NB4 (cell line): ENCODE data around the gene RIOK2.

Source experiments
- DNase-seq: peaks from one replicate; pipeline ENCODE4 v3.0.0; 2010; ENCODE audit warnings: low read depth
- H3K4me3 ChIP-seq: one replicate; pipeline ENCODE4 v1.5.1; 2011; ENCODE audit warnings: mild to moderate bottlenecking, low read depth, low read length, moderate library complexity
- MAX ChIP-seq: IDR thresholded peaks from 2 replicates; pipeline ENCODE4 v1.6.1; 2011; ENCODE audit warnings: low read depth, low read length
- MYC ChIP-seq: IDR thresholded peaks from 2 replicates; pipeline ENCODE4 v1.6.1; 2011; ENCODE audit warnings: low read depth, low read length
- POLR2A ChIP-seq: IDR thresholded peaks from 2 replicates; pipeline ENCODE4 v1.6.1; 2011; ENCODE audit warnings: mild to moderate bottlenecking; ENCODE audit not compliant: insufficient read length; ENCODE audit errors: extremely low read depth
- TF ChIP-seq, protein P1 (sequence below): IDR thresholded peaks from one replicate; pipeline ENCODE4 v1.5.1; 2012; ENCODE audit warnings: low read depth, low read length

Gene RIOK2

DNA sequence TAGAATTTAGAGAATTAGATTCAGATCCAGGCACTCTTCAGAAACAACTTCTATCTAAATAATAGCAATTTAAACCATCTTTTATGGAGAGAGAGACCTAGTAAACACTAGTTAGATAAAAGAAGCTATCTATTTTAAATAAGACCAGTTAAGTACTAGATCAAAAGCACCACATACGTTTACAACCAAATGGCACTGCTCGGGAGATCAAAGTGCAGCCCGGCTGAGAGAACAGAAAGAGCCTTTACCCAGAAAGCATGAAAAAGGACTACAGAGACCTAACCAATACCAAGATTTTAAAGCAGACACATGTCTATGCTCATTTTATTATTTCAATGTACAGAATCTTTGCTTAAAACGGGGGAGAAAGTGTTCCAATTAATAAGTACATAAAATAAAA, 71.4 kb downstream of the RIOK2 start:
- TF ChIP-seq, protein P1, sequence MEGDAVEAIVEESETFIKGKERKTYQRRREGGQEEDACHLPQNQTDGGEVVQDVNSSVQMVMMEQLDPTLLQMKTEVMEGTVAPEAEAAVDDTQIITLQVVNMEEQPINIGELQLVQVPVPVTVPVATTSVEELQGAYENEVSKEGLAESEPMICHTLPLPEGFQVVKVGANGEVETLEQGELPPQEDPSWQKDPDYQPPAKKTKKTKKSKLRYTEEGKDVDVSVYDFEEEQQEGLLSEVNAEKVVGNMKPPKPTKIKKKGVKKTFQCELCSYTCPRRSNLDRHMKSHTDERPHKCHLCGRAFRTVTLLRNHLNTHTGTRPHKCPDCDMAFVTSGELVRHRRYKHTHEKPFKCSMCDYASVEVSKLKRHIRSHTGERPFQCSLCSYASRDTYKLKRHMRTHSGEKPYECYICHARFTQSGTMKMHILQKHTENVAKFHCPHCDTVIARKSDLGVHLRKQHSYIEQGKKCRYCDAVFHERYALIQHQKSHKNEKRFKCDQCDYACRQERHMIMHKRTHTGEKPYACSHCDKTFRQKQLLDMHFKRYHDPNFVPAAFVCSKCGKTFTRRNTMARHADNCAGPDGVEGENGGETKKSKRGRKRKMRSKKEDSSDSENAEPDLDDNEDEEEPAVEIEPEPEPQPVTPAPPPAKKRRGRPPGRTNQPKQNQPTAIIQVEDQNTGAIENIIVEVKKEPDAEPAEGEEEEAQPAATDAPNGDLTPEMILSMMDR = no peak
- no peak for TF ChIP-seq MAX
- no peak for TF ChIP-seq MYC
- TF ChIP-seq POLR2A = no peak
- H3K4me3 ChIP-seq = no peak overlapping the region
- no peak for DNase-seq

GRCh38 chr5:97111004-97111403, 72.0 kb downstream of the RIOK2 start:
- no peak for DNase-seq
- no peak overlapping the region for H3K4me3 ChIP-seq
- TF ChIP-seq POLR2A (no peak), MYC (no peak), MAX (no peak)
- TF ChIP-seq, protein P1 = no peak
